DND-41 (cell line): ENCODE data around the gene POU6F1.

ENCODE experiments used
- ATAC-seq: fragments of 200-7000 bp; cut with Tn5 transposase; 3 replicates; pipeline ENCODE4 v1.9.1; 2021; ENCODE audit warnings: low read depth; ENCODE audit not compliant: insufficient read depth
- DNase-seq: peaks from one replicate; pipeline ENCODE4 v3.0.0-alpha.2; 2020
- H2AFZ ChIP-seq: 2 replicates; pipeline ENCODE4 v1.6.0; 2012; ENCODE audit warnings: low read depth, low read length
- H3K27ac ChIP-seq: 2 replicates; pipeline ENCODE4 v1.5.1; 2012; ENCODE audit warnings: low read length, inconsistent platforms
- H3K27me3 ChIP-seq: fragments of 200-600 bp; sonication (generic); 2 replicates; pipeline ENCODE4 v1.6.0; 2012; ENCODE audit warnings: low read length, mild to moderate bottlenecking, inconsistent platforms; ENCODE audit not compliant: insufficient read depth, poor library complexity
- H3K36me3 ChIP-seq: 2 replicates; pipeline ENCODE4 v1.5.1; 2012; ENCODE audit warnings: low read length, inconsistent platforms; ENCODE audit not compliant: insufficient read depth
- H3K4me1 ChIP-seq: 2 replicates; pipeline ENCODE4 v1.5.1; 2012; ENCODE audit warnings: mild to moderate bottlenecking, low read length; ENCODE audit not compliant: insufficient read depth
- H3K4me2 ChIP-seq: 2 replicates; pipeline ENCODE4 v1.6.0; 2012; ENCODE audit warnings: mild to moderate bottlenecking, moderate library complexity, low read length, inconsistent platforms; ENCODE audit not compliant: insufficient read depth
- H3K4me3 ChIP-seq, 2 experiments: fragments of 200-600 bp in 1 of 2; shearing (Covaris generic) in 1 of 2; 2 replicates each; pipeline ENCODE4 v1.5.1; 2012 to 2016; ENCODE audit warnings: inconsistent platforms in 2 of 2, low read length in 2 of 2, mild to moderate bottlenecking in 2 of 2, low read depth in 1 of 2, moderate library complexity in 1 of 2
- H3K79me2 ChIP-seq: 2 replicates; pipeline ENCODE4 v1.6.0; 2012; ENCODE audit warnings: low read length, inconsistent platforms; ENCODE audit not compliant: insufficient read depth
- H3K9ac ChIP-seq: 2 replicates; pipeline ENCODE4 v1.6.0; 2012; ENCODE audit warnings: low read depth, mild to moderate bottlenecking, inconsistent platforms, low read length, moderate library complexity
- H3K9me3 ChIP-seq: 2 replicates; pipeline ENCODE4 v1.5.1; 2012; ENCODE audit warnings: low read length, moderate library complexity, mild to moderate bottlenecking, inconsistent platforms; ENCODE audit not compliant: insufficient read depth, severe bottlenecking
- H4K20me1 ChIP-seq: 2 replicates; pipeline ENCODE4 v1.6.0; 2012; ENCODE audit warnings: low read length; ENCODE audit not compliant: insufficient read depth
- CTCF ChIP-seq: IDR thresholded peaks from 2 replicates; pipeline ENCODE4 v1.5.1; 2012; ENCODE audit warnings: borderline replicate concordance, low read length, moderate library complexity, mild to moderate bottlenecking; ENCODE audit not compliant: poor library complexity, severe bottlenecking; ENCODE audit errors: extremely low read depth
- EZH2 ChIP-seq: IDR thresholded peaks from 3 replicates; pipeline ENCODE4 v1.6.1; 2012; ENCODE audit warnings: borderline replicate concordance, low read depth, mild to moderate bottlenecking, moderate library complexity, low read length, inconsistent platforms; ENCODE audit not compliant: severe bottlenecking

Gene POU6F1

GRCh38 chr12:51202718-51203117, 15.1 kb downstream of the POU6F1 start:
- H4K20me1 ChIP-seq, result no peaks in the 10 kb centered on the region
- H2AFZ ChIP-seq, result no peak overlapping the region
- H3K4me2 ChIP-seq, result no peak overlapping the region
- H3K9ac ChIP-seq, result no peak overlapping the region
- no peaks in the 10 kb centered on the region for H3K9me3 ChIP-seq
- no peaks in the 10 kb centered on the region for H3K27me3 ChIP-seq
- no peak overlapping the region for H3K4me3 ChIP-seq
- H3K36me3 ChIP-seq, result no peaks in the 10 kb centered on the region
- TF ChIP-seq EZH2, result no peak
- no peak for TF ChIP-seq CTCF
- H3K79me2 ChIP-seq, result no peaks in the 10 kb centered on the region
- no peak overlapping the region for H3K27ac ChIP-seq
- DNase-seq, result no peak
- H3K4me1 ChIP-seq, result no peaks in the 10 kb centered on the region
- no peak for ATAC-seq

- H3K27ac ChIP-seq, result no peak overlapping the region
- H3K27me3 ChIP-seq, result no peaks in the 10 kb centered on the region
- H3K4me2 ChIP-seq, result no peak overlapping the region
- H3K36me3 ChIP-seq, result no peaks in the 10 kb centered on the region
- no peaks in the 10 kb centered on the region for H3K9me3 ChIP-seq
- TF ChIP-seq EZH2 (no peak), CTCF (no peak)
- H3K9ac ChIP-seq, result no peak overlapping the region
- no peaks in the 10 kb centered on the region for H3K79me2 ChIP-seq
- no peaks in the 10 kb centered on the region for H4K20me1 ChIP-seq
- no peaks in the 10 kb centered on the region for H3K4me1 ChIP-seq
- no peak for DNase-seq
- no peak overlapping the region for H2AFZ ChIP-seq
- ATAC-seq, result no peak
- no peak overlapping the region for H3K4me3 ChIP-seq
Measured at GRCh38 chr12:51200806-51201205, 17.1 kb downstream of the POU6F1 start.

- Histone ChIP-seq H3K27ac (no peak overlapping the region), H3K4me1 (no peaks in the 10 kb centered on the region), H3K79me2 (no peaks in the 10 kb centered on the region), H2AFZ (no peak overlapping the region), H3K27me3 (no peaks in the 10 kb centered on the region), H3K9ac (no peak overlapping the region), H4K20me1 (no peaks in the 10 kb centered on the region), H3K9me3 (no peaks in the 10 kb centered on the region), H3K4me3 (no peak overlapping the region), H3K36me3 (no peaks in the 10 kb centered on the region), H3K4me2 (no peak overlapping the region)
- no peak for ATAC-seq
- no peak for TF ChIP-seq EZH2
- TF ChIP-seq CTCF, result no peak
- DNase-seq, result no peak
Measured at GRCh38 chr12:51200156-51200555, 17.7 kb downstream of the POU6F1 start.

- Histone ChIP-seq H3K4me2 (no peak overlapping the region), H3K27ac (no peak overlapping the region), H3K36me3 (no peaks in the 10 kb centered on the region), H4K20me1 (no peaks in the 10 kb centered on the region), H2AFZ (no peak overlapping the region), H3K27me3 (no peaks in the 10 kb centered on the region), H3K79me2 (no peaks in the 10 kb centered on the region), H3K9me3 (no peaks in the 10 kb centered on the region), H3K4me3 (no peak overlapping the region), H3K9ac (no peak overlapping the region), H3K4me1 (no peaks in the 10 kb centered on the region)
- no peak for ATAC-seq
- no peak for DNase-seq
- TF ChIP-seq EZH2, result no peak
- TF ChIP-seq CTCF, result no peak
Measured at GRCh38 chr12:51199366-51199945, 18.4 kb downstream of the POU6F1 start.
